HG03354 (cell line): ENCODE data around the gene WBP2NL.
"Not testable (repeated sequence)": the region's sequence is repeated elsewhere in the genome, so short reads cannot be mapped to it uniquely, and the experiment has no call there.

Experiments
- ATAC-seq: cut with Tn5 transposase; IDR thresholded peaks from one replicate; pipeline ENCODE4 v1.9.1; 2021; ENCODE audit warnings: mild to moderate bottlenecking; ENCODE audit not compliant: unreplicated experiment, poor library complexity, severe bottlenecking

Gene WBP2NL

GRCh38 chr22:42068291-42068690, 69.7 kb downstream of the WBP2NL start:
- ATAC-seq, result no peak

- ATAC-seq, result no peak
Observed at GRCh38 chr22:42069801-42070516, 71.4 kb downstream of the WBP2NL start.

- peak; percentile 91 for ATAC-seq
Observed at GRCh38 chr22:42070517-42071422, 72.2 kb downstream of the WBP2NL start, which contains the start of gene NAGA. TSS of gene NAGA (minus strand) at chr22:42070812. CDS start at chr22:42070297, 515 bp downstream.

GRCh38 chr22:42071508-42071907, 72.9 kb downstream of the WBP2NL start:
- not testable (repeated sequence) for ATAC-seq

- no peak for ATAC-seq
Observed at GRCh38 chr22:42072606-42073330, 74.2 kb downstream of the WBP2NL start.

GRCh38 chr22:42073621-42074041, 75.0 kb downstream of the WBP2NL start:
- ATAC-seq, result no peak

GRCh38 chr22:42074132-42074811, 75.7 kb downstream of the WBP2NL start, which contains the start of gene PHETA2:
TSS of gene PHETA2 (plus strand) at chr22:42074248. CDS start at chr22:42077294, 3,046 bp downstream.
- ATAC-seq, result no peak

- no peak for ATAC-seq
Observed at GRCh38 chr22:42074846-42075676, 76.5 kb downstream of the WBP2NL start.

GRCh38 chr22:42076764-42077485, 78.3 kb downstream of the WBP2NL start:
- no peak for ATAC-seq

- ATAC-seq, result no peak
Observed at GRCh38 chr22:42077486-42078125, 79.0 kb downstream of the WBP2NL start.
